ENCODE data around the gene THSD4.

DNA sequence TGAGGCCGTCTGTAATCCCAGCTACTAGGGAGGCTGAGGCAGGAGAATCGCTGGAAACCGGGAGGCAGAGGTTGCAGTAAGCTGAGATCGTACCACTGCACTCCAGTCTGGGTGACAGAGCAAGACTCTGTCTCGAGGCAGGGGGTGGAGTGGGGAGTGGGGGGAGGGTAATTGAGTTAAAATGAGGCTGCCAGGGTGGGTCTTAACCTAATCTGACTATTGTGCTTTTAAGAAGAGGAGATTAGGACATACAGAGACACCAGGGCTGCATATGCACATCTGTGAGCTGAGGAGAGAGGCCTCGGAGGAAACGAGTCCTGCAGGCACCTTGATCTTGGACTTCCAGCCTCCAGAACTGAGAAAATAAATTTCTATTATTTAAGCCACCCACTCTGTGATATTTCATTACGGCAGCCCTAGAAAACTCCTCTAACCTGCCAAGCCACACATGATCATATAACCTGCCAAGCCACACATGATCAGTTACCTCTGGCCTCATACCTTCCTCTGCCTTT is 197.0 kb downstream of the THSD4 start:
- TF ChIP-seq, protein P1, sequence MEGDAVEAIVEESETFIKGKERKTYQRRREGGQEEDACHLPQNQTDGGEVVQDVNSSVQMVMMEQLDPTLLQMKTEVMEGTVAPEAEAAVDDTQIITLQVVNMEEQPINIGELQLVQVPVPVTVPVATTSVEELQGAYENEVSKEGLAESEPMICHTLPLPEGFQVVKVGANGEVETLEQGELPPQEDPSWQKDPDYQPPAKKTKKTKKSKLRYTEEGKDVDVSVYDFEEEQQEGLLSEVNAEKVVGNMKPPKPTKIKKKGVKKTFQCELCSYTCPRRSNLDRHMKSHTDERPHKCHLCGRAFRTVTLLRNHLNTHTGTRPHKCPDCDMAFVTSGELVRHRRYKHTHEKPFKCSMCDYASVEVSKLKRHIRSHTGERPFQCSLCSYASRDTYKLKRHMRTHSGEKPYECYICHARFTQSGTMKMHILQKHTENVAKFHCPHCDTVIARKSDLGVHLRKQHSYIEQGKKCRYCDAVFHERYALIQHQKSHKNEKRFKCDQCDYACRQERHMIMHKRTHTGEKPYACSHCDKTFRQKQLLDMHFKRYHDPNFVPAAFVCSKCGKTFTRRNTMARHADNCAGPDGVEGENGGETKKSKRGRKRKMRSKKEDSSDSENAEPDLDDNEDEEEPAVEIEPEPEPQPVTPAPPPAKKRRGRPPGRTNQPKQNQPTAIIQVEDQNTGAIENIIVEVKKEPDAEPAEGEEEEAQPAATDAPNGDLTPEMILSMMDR (conservative IDR thresholded peaks at IDR 0.05) = no peak
- no peak for TF ChIP-seq ZFX (IDR thresholded peaks at IDR 0.05)

Measured in C4-2B (cell line).